SJCRH30 (cell line): ENCODE results near the gene TENT5C. TPM values are rescaled to one million over a fixed set of nuclear protein-coding genes. Genes with fewer than 3 reads are reported as not detected.

ENCODE experiments used
- DNase-seq, 2 experiments: peaks; one replicate each; pipeline ENCODE4 v3.0.0-alpha.2; 2015 to 2020
- H3K27ac ChIP-seq: fragments of 250-450 bp; sonication (Bioruptor Pico); 2 replicates; pipeline ENCODE4 v1.5.1; 2020; ENCODE audit warnings: mild to moderate bottlenecking, moderate library complexity
- H3K27me3 ChIP-seq: fragments of 250-450 bp; sonication (Bioruptor Pico); 2 replicates; pipeline ENCODE4 v1.5.1; 2020; ENCODE audit warnings: mild to moderate bottlenecking, moderate library complexity
- H3K36me3 ChIP-seq: fragments of 250-450 bp; sonication (Bioruptor Pico); 2 replicates; pipeline ENCODE4 v1.5.1; 2020; ENCODE audit warnings: mild to moderate bottlenecking, moderate library complexity
- H3K4me1 ChIP-seq: fragments of 250-450 bp; sonication (Bioruptor Pico); 2 replicates; pipeline ENCODE4 v1.5.1; 2020; ENCODE audit warnings: mild to moderate bottlenecking, moderate library complexity
- H3K4me3 ChIP-seq: fragments of 250-450 bp; sonication (Bioruptor Pico); 2 replicates; pipeline ENCODE4 v1.5.1; 2020; ENCODE audit warnings: mild to moderate bottlenecking, moderate library complexity
- H3K9me3 ChIP-seq: fragments of 250-450 bp; sonication (Bioruptor Pico); replicated peaks from 2 replicates; pipeline ENCODE4 v1.5.1; 2020; ENCODE audit warnings: mild to moderate bottlenecking, moderate library complexity
- total RNA-seq: library from RNA; depleted of rRNA; stranded (reverse); fragments of >200 nt; shearing (Covaris generic); gene quantifications from 2 replicates; pipeline ENCODE4 v1.2.3, GENCODE V29; 2014; rRNA removed

The TENT5C gene
- total RNA-seq, 1 experiment from 2014 or later: 0.79 TPM

DNA sequence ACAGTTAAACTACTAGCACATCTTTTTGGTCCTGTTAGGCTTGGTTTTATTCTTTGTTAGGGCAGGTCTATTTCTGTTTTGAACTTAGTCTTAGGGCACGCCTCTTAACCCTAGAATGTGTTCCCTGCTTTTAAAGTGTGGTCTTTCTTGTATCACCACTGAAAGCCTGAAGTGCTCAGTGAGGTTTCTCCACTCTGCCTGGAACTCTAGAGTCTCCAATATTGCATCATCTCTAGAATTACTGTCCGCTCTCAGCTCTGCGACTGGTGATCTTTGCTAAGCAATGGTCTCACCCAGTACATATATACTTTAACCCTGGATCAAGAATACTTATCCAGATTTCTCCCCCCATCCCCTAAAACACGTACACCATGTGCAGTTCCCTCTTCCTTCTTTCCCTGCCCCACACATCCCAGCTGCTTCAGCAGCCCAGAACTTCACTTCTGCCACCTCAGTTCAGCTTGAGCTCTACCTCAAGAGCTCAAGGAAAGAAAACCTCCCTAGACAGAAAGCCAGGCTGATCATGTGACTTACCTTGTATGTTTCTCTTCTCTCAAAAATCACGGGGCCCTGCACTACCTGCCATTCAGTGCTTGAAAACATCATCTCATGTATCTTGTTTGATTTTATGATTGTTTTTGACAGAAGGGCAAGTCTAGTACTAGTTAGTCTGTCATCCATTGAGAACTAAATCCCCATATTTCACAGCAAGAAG, 59.9 kb downstream of the TENT5C start:
- H3K27ac ChIP-seq: no peak overlapping the region
- no peaks in the 10 kb centered on the region for H3K9me3 ChIP-seq
- no peak for DNase-seq
- H3K27me3 ChIP-seq: no peaks in the 10 kb centered on the region
- H3K4me3 ChIP-seq: no peak overlapping the region
- no peaks in the 10 kb centered on the region for H3K36me3 ChIP-seq
- H3K4me1 ChIP-seq: no peaks in the 10 kb centered on the region

DNA sequence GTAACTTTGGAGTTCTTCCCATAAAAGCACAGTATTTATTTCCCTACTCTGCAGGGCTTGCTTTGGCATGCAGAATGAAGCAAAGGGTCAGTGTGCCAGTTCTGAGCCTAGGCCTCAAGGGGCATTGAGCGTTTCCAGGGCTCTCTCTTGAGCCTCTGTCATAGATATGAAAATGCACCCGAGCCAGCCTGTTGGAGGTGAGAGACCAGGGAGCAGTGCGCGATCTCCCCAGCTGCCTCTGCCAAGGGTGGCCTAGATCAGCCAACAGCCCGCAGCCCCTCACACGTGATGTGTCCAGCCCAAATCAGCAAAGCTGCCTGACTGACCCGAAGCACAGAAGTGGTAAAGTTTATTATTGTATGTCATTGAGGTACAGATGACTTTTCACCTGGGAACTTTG, 63.7 kb downstream of the TENT5C start:
- Histone ChIP-seq H3K4me1 (no peaks in the 10 kb centered on the region), H3K27ac (no peak overlapping the region), H3K36me3 (no peaks in the 10 kb centered on the region), H3K27me3 (no peaks in the 10 kb centered on the region; the same call in 1 of the 2 replicates), H3K4me3 (no peak overlapping the region), H3K9me3 (no peaks in the 10 kb centered on the region)
- DNase-seq: no peak

DNA sequence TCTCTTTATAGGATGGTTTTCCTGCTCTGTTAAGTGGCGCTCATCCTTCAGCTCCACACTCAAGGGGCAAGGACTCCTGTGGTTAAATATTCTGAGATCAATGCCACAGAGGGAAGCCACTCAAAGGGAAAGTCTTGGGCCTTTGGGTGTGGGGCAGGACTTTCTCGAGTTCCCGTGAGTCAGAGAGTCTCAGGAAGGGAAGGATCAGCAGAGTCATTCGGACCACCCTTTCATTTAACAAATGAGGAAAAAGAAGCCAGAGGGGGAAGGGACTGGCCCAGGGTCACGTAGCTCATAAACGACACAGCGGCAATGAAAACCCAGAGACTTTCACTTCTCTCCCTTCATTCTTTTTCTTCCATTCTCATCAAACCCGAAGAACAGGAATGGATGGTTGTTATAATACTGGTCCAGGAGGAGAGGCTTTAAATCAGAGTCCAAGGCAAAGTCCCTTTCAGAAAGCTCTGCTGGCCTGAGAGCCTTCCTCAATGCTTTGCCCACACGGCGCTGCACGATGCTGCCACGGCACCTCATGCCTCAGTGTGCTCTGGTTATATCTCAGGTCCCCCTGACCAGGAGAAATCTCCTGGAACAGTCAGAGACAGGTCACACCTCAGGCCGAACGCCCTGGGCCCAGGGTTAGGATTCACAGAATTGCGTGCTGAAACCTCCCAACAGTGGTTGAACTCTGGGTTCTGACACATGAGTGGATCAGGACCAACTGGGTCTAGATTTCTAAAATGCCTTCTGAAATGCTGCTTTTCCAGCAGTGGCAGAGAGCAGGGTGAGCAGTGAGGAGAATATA, 65.3 kb downstream of the TENT5C start:
- no peaks in the 10 kb centered on the region; the same call in 1 of the 2 replicates for H3K27me3 ChIP-seq
- no peaks in the 10 kb centered on the region for H3K4me1 ChIP-seq
- no peaks in the 10 kb centered on the region for H3K9me3 ChIP-seq
- no peak overlapping the region for H3K4me3 ChIP-seq
- DNase-seq: no peak
- H3K27ac ChIP-seq: no peak overlapping the region
- no peaks in the 10 kb centered on the region for H3K36me3 ChIP-seq

DNA sequence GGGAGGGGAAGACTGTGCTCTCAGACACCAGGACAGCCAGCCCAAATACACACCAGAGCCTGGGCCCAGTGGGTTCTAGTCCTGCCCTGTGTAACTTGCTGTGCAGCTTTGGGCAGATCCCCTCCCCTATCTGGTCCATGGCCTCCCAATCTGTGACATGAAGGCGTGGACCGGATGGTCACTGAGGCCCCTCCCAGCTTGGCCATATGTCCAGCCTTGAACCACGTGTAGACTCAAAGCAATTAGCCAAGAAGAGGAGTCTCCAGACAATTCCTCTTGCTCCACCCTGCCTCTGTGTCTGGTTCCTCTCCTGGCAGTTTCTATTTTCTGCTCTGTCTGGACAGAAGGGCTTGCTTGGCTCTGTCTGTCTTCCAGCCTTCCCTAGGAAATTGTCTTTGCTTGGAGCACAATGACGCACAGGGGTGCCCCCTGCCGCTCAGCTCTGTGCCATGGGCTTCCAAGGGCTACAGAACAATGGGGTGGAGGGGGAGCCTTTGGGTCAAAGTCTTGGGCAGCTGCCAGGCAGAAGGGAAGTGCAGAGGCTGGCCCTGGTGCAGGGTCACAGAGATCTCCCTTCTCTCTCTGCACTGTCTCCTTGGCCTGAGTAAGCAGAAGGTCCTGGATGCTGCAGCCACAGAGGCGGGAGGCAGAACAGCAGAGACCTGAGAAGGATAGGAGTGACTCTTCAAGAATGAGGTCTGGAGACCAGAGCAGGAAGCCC, 66.1 kb downstream of the TENT5C start:
- Histone ChIP-seq H3K36me3 (no peaks in the 10 kb centered on the region), H3K9me3 (no peaks in the 10 kb centered on the region), H3K27me3 (no peaks in the 10 kb centered on the region; the same call in 1 of the 2 replicates), H3K27ac (no peak overlapping the region), H3K4me1 (no peaks in the 10 kb centered on the region), H3K4me3 (no peak overlapping the region)
- no peak for DNase-seq

DNA sequence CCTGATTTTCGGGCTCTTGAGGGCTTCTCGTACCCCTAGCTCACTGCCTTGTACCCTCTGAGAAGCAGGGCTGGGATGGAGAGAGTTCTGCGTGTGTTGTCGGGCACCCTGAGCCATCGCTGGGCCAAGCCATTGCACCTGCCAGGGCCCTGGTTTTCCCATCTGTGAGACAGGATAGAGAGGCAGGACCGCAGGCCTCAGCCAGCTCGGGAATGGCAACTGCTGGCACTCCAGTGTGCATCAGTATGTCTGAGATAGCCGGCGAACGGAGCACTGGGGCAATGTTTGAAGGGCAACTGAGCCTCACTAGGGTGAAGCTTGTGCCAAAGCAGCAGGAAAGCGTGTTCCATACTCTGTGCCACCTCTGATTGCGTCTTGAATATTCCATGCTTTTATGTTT, 66.9 kb downstream of the TENT5C start:
- H3K9me3 ChIP-seq: no peaks in the 10 kb centered on the region
- no peaks in the 10 kb centered on the region; the same call in 1 of the 2 replicates for H3K27me3 ChIP-seq
- H3K4me1 ChIP-seq: no peaks in the 10 kb centered on the region
- no peak overlapping the region for H3K27ac ChIP-seq
- DNase-seq: no peak
- H3K4me3 ChIP-seq: no peak overlapping the region
- H3K36me3 ChIP-seq: no peaks in the 10 kb centered on the region

DNA sequence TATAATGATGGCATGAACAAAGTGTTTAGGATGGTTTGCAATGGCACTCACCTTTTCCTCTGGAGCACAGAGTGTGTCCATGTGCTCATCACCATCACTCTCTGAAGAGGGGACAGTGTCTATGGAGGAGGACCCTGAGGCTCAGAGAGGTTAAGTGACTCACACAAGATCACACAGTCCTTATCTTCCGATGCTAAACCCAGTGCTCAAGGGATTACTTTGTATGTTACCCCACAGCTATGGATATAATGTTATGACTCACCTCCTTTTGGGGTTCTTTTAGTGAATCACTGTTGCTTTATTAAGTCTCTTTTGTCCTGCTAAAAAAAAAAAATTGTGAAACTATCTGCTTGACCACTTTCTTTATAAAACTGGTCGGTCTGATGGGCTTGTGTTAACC, 67.6 kb downstream of the TENT5C start:
- Histone ChIP-seq H3K27me3 (no peaks in the 10 kb centered on the region; the same call in 1 of the 2 replicates), H3K4me3 (no peak overlapping the region), H3K9me3 (no peaks in the 10 kb centered on the region), H3K27ac (no peak overlapping the region), H3K36me3 (no peaks in the 10 kb centered on the region), H3K4me1 (no peaks in the 10 kb centered on the region)
- no peak for DNase-seq

DNA sequence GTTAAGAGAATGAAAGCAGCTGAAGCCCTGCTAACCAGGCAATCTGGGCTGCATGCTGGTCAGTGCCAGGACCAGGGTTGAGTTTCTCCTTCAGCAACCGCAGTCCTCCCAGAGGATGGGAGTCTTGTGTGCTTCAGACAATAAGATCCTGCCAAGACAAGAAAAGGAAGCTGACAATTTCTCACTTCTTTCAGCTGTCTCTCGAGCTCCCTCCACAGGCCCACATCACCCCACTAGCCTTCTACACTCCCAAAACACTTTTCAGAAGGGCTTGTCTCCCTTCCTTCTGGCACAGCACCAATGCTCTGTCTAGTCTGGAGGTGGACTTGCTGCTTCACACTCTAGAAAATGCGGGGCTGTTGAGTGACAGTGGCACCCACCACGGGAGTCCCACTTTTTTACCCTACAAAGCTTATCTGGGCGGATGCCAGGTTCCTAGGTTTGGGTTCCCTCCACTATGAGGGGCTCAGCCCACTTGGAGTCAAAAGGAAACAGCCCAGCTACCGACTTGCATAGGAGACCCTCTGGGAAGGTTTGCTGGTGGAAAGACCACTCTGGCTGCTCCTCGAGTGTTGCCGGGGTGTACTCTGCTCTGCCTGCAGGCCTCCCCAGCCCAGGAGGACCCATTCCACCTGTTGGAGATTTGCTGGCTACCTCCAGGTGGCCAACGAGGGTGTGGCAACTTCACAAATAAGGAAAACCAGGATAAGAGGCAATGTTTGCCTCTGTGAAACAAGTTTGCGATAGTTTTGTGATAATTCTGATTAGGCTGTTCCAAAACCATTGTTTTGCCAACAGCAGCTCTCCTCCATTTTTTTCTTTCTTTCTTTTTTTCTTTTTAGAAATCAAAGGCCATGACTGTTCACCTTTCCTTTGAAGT, 68.9 kb downstream of the TENT5C start:
- no peaks in the 10 kb centered on the region for H3K9me3 ChIP-seq
- H3K36me3 ChIP-seq: no peaks in the 10 kb centered on the region
- H3K27ac ChIP-seq: no peak overlapping the region
- DNase-seq: no peak
- no peaks in the 10 kb centered on the region; the same call in 1 of the 2 replicates for H3K27me3 ChIP-seq
- no peaks in the 10 kb centered on the region for H3K4me1 ChIP-seq
- no peak overlapping the region for H3K4me3 ChIP-seq

DNA sequence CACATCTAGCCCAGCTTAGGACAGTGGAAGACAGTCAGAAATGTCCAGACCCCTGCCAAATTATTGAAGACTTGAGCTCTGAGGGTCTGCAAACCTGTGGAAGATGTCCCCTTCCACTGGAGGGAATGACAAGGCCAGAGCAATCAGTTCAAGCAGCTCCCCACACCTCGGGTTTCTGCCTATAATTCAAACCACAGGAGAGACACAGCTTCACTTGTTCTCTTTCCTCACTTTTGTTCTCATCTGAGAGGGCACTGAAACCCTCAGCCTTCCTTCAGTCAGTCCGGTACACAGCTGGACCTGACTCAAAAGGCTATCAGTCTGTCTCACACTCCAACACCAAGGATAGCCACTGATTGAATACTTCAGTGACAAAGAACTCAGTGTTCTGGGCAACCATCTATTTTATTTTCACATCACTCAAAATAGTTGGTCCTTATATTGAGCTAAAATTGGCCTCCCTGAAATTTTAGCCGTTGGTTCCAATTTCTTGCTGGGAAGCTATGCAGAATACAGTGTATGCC, 70.1 kb downstream of the TENT5C start:
- Histone ChIP-seq H3K4me1 (no peaks in the 10 kb centered on the region), H3K27me3 (no peaks in the 10 kb centered on the region; the same call in 1 of the 2 replicates), H3K27ac (no peak overlapping the region), H3K36me3 (no peaks in the 10 kb centered on the region), H3K4me3 (no peak overlapping the region), H3K9me3 (no peaks in the 10 kb centered on the region)
- no peak for DNase-seq

DNA sequence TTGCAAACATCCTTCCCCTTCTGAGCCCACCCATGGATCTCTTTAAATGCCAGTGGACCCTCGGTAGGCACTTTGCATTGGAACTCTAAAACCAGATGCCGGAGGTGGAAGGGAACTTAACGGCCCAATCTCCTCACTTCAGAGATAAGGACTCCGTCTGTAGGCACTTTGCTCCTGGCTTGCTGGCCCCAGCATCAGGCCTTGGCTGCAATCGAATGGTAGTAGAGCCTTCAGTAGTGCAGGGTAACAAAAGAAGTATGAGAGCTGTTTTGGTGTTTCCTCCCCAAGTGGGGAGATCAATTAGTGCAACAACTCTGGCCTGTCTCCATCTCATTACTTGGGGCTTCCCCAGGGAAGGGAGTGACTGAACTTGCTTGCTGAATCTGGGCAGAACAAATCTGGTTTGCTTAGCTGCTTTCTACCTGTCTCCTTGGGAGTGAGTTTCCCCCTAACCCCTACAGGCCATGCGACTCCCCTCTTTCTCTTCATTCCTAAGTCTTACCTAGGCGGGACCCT, 70.8 kb downstream of the TENT5C start:
- Histone ChIP-seq H3K4me1 (no peaks in the 10 kb centered on the region), H3K27ac (no peak overlapping the region), H3K36me3 (no peaks in the 10 kb centered on the region), H3K27me3 (no peaks in the 10 kb centered on the region; the same call in 1 of the 2 replicates), H3K4me3 (no peak overlapping the region), H3K9me3 (no peaks in the 10 kb centered on the region)
- no peak for DNase-seq

Other genes with a start within 250 kb of the TENT5C start
- 68.0 and 74.2 TPM in 2 replicates for gene MAN1A2, start 238.6 kb upstream of the TENT5C start, total RNA-seq